Psoas muscle (tissue), 8 donors: ENCODE results near the gene CYP27B1. TPM values are rescaled to one million over a fixed set of nuclear protein-coding genes. Genes with fewer than 3 reads are reported as not detected.

Source experiments
- ATAC-seq, 4 donors: fragments of 200-7000 bp; cut with Tn5 transposase; one replicate each; pipeline ENCODE4 v1.9.1; 2020; ENCODE audit warnings: moderate library complexity in 3 of 4, mild to moderate bottlenecking in 2 of 4
- DNase-seq, 2 donors: peaks; one replicate each; pipeline ENCODE4 v3.0.0-alpha.2; 2020
- H3K27ac ChIP-seq: fragments of 200-600 bp; one replicate; pipeline ENCODE4 v1.8.0; 2022
- H3K27me3 ChIP-seq, 3 donors: fragments of 200-600 bp in 1 of 3; one replicate each; pipeline versions ENCODE4 v1.6.1 to v1.8.0; 2013 to 2022; ENCODE audit warnings: low read length in 2 of 3, mild to moderate bottlenecking in 2 of 3, moderate library complexity in 1 of 3; ENCODE audit not compliant: insufficient read depth in 3 of 3
- H3K36me3 ChIP-seq, 2 donors: fragments of 200-600 bp in 1 of 2; one replicate each; pipeline versions ENCODE4 v1.6.1 to v1.8.0; 2013 to 2022; ENCODE audit warnings: low read depth in 1 of 2, mild to moderate bottlenecking in 1 of 2, moderate library complexity in 1 of 2; ENCODE audit not compliant: insufficient read depth in 1 of 2
- H3K4me1 ChIP-seq: fragments of 200-600 bp; one replicate; pipeline ENCODE4 v1.8.0; 2022
- H3K4me3 ChIP-seq: fragments of 200-600 bp; one replicate; pipeline ENCODE4 v1.8.0; 2022; ENCODE audit warnings: mild to moderate bottlenecking
- H3K9me3 ChIP-seq: fragments of 200-600 bp; one replicate; pipeline ENCODE4 v1.8.0; 2022
- CTCF ChIP-seq: fragments of 200-600 bp; IDR thresholded peaks from one replicate; pipeline ENCODE4 v1.8.0; 2022; ENCODE audit warnings: antibody characterized with exemption
- WGBS, 3 donors: extraction: QIAGEN DNeasy Blood & Tissue Kit; methylation state at CpG; one replicate each; pipeline versions ENCODE4 v1.1.6 to v1.1.7; 2013; 5-methylcytosine and 5-hydroxymethylcytosine counted together
- intact Hi-C, 2 donors: fragments of 100-400 bp; cut with DNase I; formaldehyde crosslinking; loops; one replicate each; pipeline versions ENCODE4 v1.11.0 to v1.14.2; 2022
- polyA plus RNA-seq, 3 donors: library from polyadenylated mRNA; stranded (reverse); fragments of 200-250 nt; gene quantifications; one replicate each; pipeline ENCODE4 v1.2.3, GENCODE V29; 2013
- total RNA-seq, 4 donors: library from RNA; stranded (reverse); fragmentation: NEBNext Ultra II Directional in 2 of 4; extraction: Animal tissue kit (Norgen Biotek cat#: 25700) in 2 of 4; gene quantifications; one replicate each; pipeline versions ENCODE4 v1.2.1 to v1.2.4, GENCODE V29; 2021 to 2023
- donor health status: healthy with polysubstance abuse.
- donor health status: DM: no; HTN: no; CAD: no; lungs with moderate emphysema.
- donor health status: Bipolar disorder and iron deficiency.
- donor health status: healthy.
- donor health status: DM: yes; HTN: yes; CAD: no.
- donor health status: DM: no; HTN: no; CAD: no.
- donor health status: DM: no; HTN: no; CAD: no.
- donor health status: DM: yes; HTN: yes; CAD: no.

CYP27B1 gene
- total and polyA plus RNA-seq, 7 donors = 0.06 to 0.54 (median 0.42) TPM; not detected in 2

GRCh38 chr12:57729321-57729844 lies 37.5 kb downstream of the CYP27B1 start:
- Histone ChIP-seq H3K4me3 (no peak overlapping the region), H3K27ac (no peak overlapping the region), H3K27me3 (peaks cover 0 to 46% (median 17%) of the 10 kb centered on the region in 3 donors), H3K36me3 (no peaks in the 10 kb centered on the region), H3K4me1 (peaks cover 6% of the 10 kb centered on the region), H3K9me3 (no peaks in the 10 kb centered on the region)
- ATAC-seq (no peak), DNase-seq (no peak)
- WGBS, 3 donors = 44 to 46% (median 45%) methylated on average over 5 of the region's 5 CpGs
- intact Hi-C loops = no loop called here
- no peak for TF ChIP-seq CTCF

- ATAC-seq = peak in 2 of 4 donors; percentile 10 to 11
- Histone ChIP-seq H3K36me3 (no peaks in the 10 kb centered on the region), H3K9me3 (no peaks in the 10 kb centered on the region)
Observed at GRCh38 chr12:57727758-57728395, 39.0 kb downstream of the CYP27B1 start.

GRCh38 chr12:57726884-57727757 lies 39.8 kb downstream of the CYP27B1 start:
- peaks cover 0 to 42% (median 17%) of the 10 kb centered on the region in 3 donors for H3K27me3 ChIP-seq
- no peaks in the 10 kb centered on the region for H3K36me3 ChIP-seq
- WGBS, 3 donors = 13 to 15% (median 15%) methylated on average over 63 to 76 of the region's 76 CpGs
- peak overlapping the region; percentile 53 for H3K27ac ChIP-seq
- intact Hi-C loops = no loop called here
- peak overlapping the region; percentile 65 for H3K4me3 ChIP-seq
- TF ChIP-seq CTCF = no peak
- ATAC-seq = peak; percentile 36 to 63 (median 52)
- H3K4me1 ChIP-seq = peaks cover 6% of the 10 kb centered on the region
- H3K9me3 ChIP-seq = no peaks in the 10 kb centered on the region
- DNase-seq = peak; percentile 53 to 82

More at GRCh38 chr12:57727758-57728395, 39.0 kb downstream of the CYP27B1 start:
- no peak for TF ChIP-seq CTCF
- no peak overlapping the region for H3K4me3 ChIP-seq
- 47 to 49% (median 47%) methylated on average over 21 of the region's 21 CpGs for WGBS, 3 donors
- H3K27me3 ChIP-seq = peaks cover 0 to 42% (median 17%) of the 10 kb centered on the region in 3 donors
- H3K4me1 ChIP-seq = peaks cover 6% of the 10 kb centered on the region
- no peak overlapping the region for H3K27ac ChIP-seq
- DNase-seq = no peak
- intact Hi-C loops = no loop called here

- peaks cover 6% of the 10 kb centered on the region for H3K4me1 ChIP-seq
- H3K36me3 ChIP-seq = peaks cover 0 to 6% of the 10 kb centered on the region in 2 donors
- intact Hi-C loops = no loop called here
Observed at GRCh38 chr12:57726151-57726883, 40.6 kb downstream of the CYP27B1 start.

More at GRCh38 chr12:57726151-57726883, 40.6 kb downstream of the CYP27B1 start:
- peak overlapping the region; percentile 53 for H3K27ac ChIP-seq
- H3K9me3 ChIP-seq = no peaks in the 10 kb centered on the region
- peak; percentile 64 to 80 (median 74) for ATAC-seq
- 4 to 10% (median 7%) methylated on average over 46 to 79 of the region's 79 CpGs for WGBS, 3 donors
- H3K27me3 ChIP-seq = peaks cover 0 to 41% (median 17%) of the 10 kb centered on the region in 3 donors
- H3K4me3 ChIP-seq = peak overlapping the region; percentile 65
- TF ChIP-seq CTCF = peak; percentile 52
- DNase-seq = peak; percentile 81 to 85
